PFSK-1 (cell line): Measurements from ENCODE around the gene AOAH.

Experiments used
- POLR2AphosphoS5 ChIP-seq: IDR thresholded peaks from 2 replicates; pipeline ENCODE4 v1.6.1; 2012; ENCODE audit warnings: low read depth, mild to moderate bottlenecking, control low read depth, low read length, moderate library complexity
- REST ChIP-seq, 2 experiments: IDR thresholded peaks; 2 replicates each; pipeline versions ENCODE4 v1.6.1 to v1.8.0; 2011 to 2012; ENCODE audit warnings: low read depth in 2 of 2, low read length in 2 of 2, control low read depth in 1 of 2, inconsistent platforms in 1 of 2, mild to moderate bottlenecking in 1 of 2, moderate library complexity in 1 of 2; ENCODE audit not compliant: insufficient read depth in 1 of 2
- TAF1 ChIP-seq: IDR thresholded peaks from 2 replicates; pipeline ENCODE4 v1.6.1; 2012; ENCODE audit warnings: low read length, control low read depth, borderline replicate concordance; ENCODE audit not compliant: insufficient read depth

DNA sequence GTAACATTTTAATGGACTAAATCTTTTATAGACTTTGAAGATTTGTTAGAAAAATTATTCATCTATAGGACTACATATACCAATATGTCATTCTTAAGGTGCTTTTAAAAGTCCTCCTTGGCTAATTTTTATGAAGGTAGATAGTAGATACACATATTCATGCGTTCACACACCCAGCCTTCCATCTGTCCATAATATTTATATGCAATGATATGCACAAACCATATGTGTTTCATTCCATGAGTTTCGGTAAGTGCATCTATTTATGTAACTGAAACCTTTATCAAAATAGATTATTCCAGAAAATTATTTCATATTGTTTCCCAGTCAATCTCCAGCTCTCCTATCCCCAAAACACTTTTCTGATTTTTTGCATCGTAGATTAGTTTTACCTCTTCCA is 233.0 kb downstream of the AOAH start:
- TF ChIP-seq POLR2AphosphoS5 (no peak), REST (IDR thresholded peaks at IDR 0.05; ENCODE audit: insufficient read depth in 1 of 2, low read depth in 2 of 2, low read length in 2 of 2) (no peak), TAF1 (no peak)
